ENCODE results near the gene UNC45A. TPM values are rescaled to one million over a fixed set of nuclear protein-coding genes. Genes with fewer than 3 reads are reported as not detected.
"Not testable (repeated sequence)": the region's sequence is repeated elsewhere in the genome, so short reads cannot be mapped to it uniquely, and the experiment has no call there.

UNC45A gene
- total RNA-seq, 4 donors from 2014 or later = 45.6 to 78.4 (median 55.3) TPM

- no peaks in the 10 kb centered on the region for H3K27me3 ChIP-seq
- no peak overlapping the region for H3K27ac ChIP-seq
- no peak for DNase-seq
- H3K9me3 ChIP-seq = no peaks in the 10 kb centered on the region
- H3K4me1 ChIP-seq = no peaks in the 10 kb centered on the region
- H3K4me3 ChIP-seq = no peak overlapping the region
- no peak for TF ChIP-seq CTCF (IDR thresholded peaks at IDR 0.05)
- TF ChIP-seq POLR2A (IDR thresholded peaks at IDR 0.05) = no peak
- peaks cover 0 to 88% (median 0%) of the 10 kb centered on the region in 3 donors for H3K36me3 ChIP-seq
Observed at GRCh38 chr15:90918034-90918788, 16.9 kb upstream of the UNC45A start.

GRCh38 chr15:90918835-90919234, 16.2 kb upstream of the UNC45A start:
- no peak overlapping the region for H3K4me3 ChIP-seq
- TF ChIP-seq CTCF (IDR thresholded peaks at IDR 0.05) (no peak), POLR2A (IDR thresholded peaks at IDR 0.05) (no peak)
- H3K4me1 ChIP-seq = no peaks in the 10 kb centered on the region
- peaks cover 0 to 82% (median 0%) of the 10 kb centered on the region in 3 donors for H3K36me3 ChIP-seq
- H3K27ac ChIP-seq = no peak overlapping the region
- H3K27me3 ChIP-seq = no peaks in the 10 kb centered on the region
- no peak for DNase-seq
- H3K9me3 ChIP-seq = no peaks in the 10 kb centered on the region

GRCh38 chr15:90921887-90922286, 13.2 kb upstream of the UNC45A start:
- peaks cover 0 to 53% (median 0%) of the 10 kb centered on the region in 3 donors for H3K36me3 ChIP-seq
- no peaks in the 10 kb centered on the region for H3K27me3 ChIP-seq
- no peak for DNase-seq
- H3K27ac ChIP-seq = no peak overlapping the region
- no peak overlapping the region for H3K4me3 ChIP-seq
- no peaks in the 10 kb centered on the region for H3K4me1 ChIP-seq
- no peak for TF ChIP-seq POLR2A (IDR thresholded peaks at IDR 0.05)
- TF ChIP-seq CTCF (IDR thresholded peaks at IDR 0.05) = no peak
- H3K9me3 ChIP-seq = no peaks in the 10 kb centered on the region

GRCh38 chr15:90922712-90923322, 12.3 kb upstream of the UNC45A start:
- peaks cover 0 to 43% (median 0%) of the 10 kb centered on the region in 3 donors for H3K36me3 ChIP-seq
- not testable (repeated sequence) for H3K9me3 ChIP-seq, H3K4me1 ChIP-seq, H3K27me3 ChIP-seq, H3K4me3 ChIP-seq, H3K27ac ChIP-seq, DNase-seq

GRCh38 chr15:90924375-90924774, 10.7 kb upstream of the UNC45A start:
- Histone ChIP-seq H3K27me3 (no peaks in the 10 kb centered on the region), H3K4me1 (no peaks in the 10 kb centered on the region), H3K27ac (no peak overlapping the region), H3K4me3 (no peak overlapping the region), H3K9me3 (no peaks in the 10 kb centered on the region), H3K36me3 (peaks cover 0 to 28% (median 0%) of the 10 kb centered on the region in 3 donors)
- no peak for TF ChIP-seq POLR2A (IDR thresholded peaks at IDR 0.05)
- DNase-seq = no peak

GRCh38 chr15:90926766-90927165, 8.3 kb upstream of the UNC45A start:
- H3K9me3 ChIP-seq, DNase-seq, H3K36me3 ChIP-seq, H3K27ac ChIP-seq, H3K4me3 ChIP-seq, H3K27me3 ChIP-seq: not testable (repeated sequence)
- H3K4me1 ChIP-seq = peaks cover 3 to 14% (median 9%) of the 10 kb centered on the region in 4 donors

- H3K27me3 ChIP-seq, H3K9me3 ChIP-seq, H3K4me3 ChIP-seq, H3K36me3 ChIP-seq, H3K27ac ChIP-seq, DNase-seq: not testable (repeated sequence)
- H3K4me1 ChIP-seq = peaks cover 3 to 15% (median 9%) of the 10 kb centered on the region in 4 donors
Observed at GRCh38 chr15:90928106-90928505, 7.0 kb upstream of the UNC45A start.
